Measurements from ENCODE around the gene NHSL1. TPM values are rescaled to one million over a fixed set of nuclear protein-coding genes. Genes with fewer than 3 reads are reported as not detected.

NHSL1 gene
- polyA plus RNA-seq, 3 donors, result 0.06 to 2.8 (median 0.51) TPM

DNA sequence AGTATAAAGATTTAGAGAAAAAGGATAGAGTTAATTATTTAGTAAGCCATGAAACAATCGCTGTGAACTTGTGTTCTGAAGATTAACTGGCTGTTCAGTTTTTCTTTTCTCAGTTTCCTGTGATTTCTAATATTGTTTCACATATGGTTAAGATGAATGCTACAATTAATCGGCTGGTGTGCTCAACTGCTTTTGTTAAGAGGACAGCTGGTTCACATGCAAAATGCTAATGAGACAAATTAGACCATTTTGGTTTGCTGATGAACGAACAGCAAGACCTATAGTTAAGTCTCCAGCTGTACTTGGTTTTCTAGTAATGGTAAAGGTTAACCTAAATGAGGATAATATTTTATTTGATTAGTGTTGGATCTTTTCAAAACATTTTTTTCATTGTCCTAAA is 10.8 kb upstream of the NHSL1 start:
- no peaks in the 10 kb centered on the region for H3K79me2 ChIP-seq (ENCODE audit: insufficient read depth, low read length)
- H3K27ac Mint-ChIP-seq, result no peak overlapping the region
- TF ChIP-seq CTCF (IDR thresholded peaks at IDR 0.05), result no peak
- DNase-seq, result no peak
- no peaks in the 10 kb centered on the region for H3K36me3 Mint-ChIP-seq
- no peak overlapping the region for H2AFZ ChIP-seq (ENCODE audit: insufficient read depth, low read depth, low read length, poor library complexity, severe bottlenecking)
- H3K4me1 ChIP-seq (ENCODE audit: control insufficient read depth in 1 of 2, insufficient read depth in 2 of 2, low read length in 2 of 2), result peaks cover 0 to 5% of the 10 kb centered on the region in 2 donors
- H3K4me3 Mint-ChIP-seq, result no peak overlapping the region
- H3K27me3 Mint-ChIP-seq (ENCODE audit: low read depth in 3 of 3), result peaks cover 0 to 3% (median 1%) of the 10 kb centered on the region in 3 donors
- no peaks in the 10 kb centered on the region for H3K9me3 Mint-ChIP-seq
- no peaks in the 10 kb centered on the region for H3K36me3 ChIP-seq (replicated peaks in 1 of 2; ENCODE audit: control insufficient read depth in 1 of 2, insufficient read depth in 2 of 2, low read length in 2 of 2)
- H3K4me1 Mint-ChIP-seq, result peaks cover 6% of the 10 kb centered on the region
- H4K20me1 ChIP-seq (ENCODE audit: insufficient read depth, low read length), result no peaks in the 10 kb centered on the region
- H3K27me3 ChIP-seq (ENCODE audit: control insufficient read depth in 2 of 2, insufficient read depth in 2 of 2, low read length in 2 of 2), result no peaks in the 10 kb centered on the region
- no peak overlapping the region for H3K4me2 ChIP-seq (replicated peaks; ENCODE audit: extremely low read depth, low read length, poor library complexity, severe bottlenecking)
- no peak overlapping the region for H3K27ac ChIP-seq (ENCODE audit: low read depth in 1 of 2, low read length in 2 of 2)
- no peak overlapping the region for H3K4me3 ChIP-seq (replicated peaks in 1 of 3; ENCODE audit: low read depth in 2 of 3, low read length in 3 of 3)
- intact Hi-C loops (cut with micrococcal nuclease), result no loop called here
- no peak overlapping the region for H3K9ac ChIP-seq (ENCODE audit: insufficient read depth, low read length, poor library complexity, severe bottlenecking)
- no CpG with 5 or more reads among the region's 3 CpGs for WGBS (ENCODE audit: insufficient coverage)
- H3K9me3 ChIP-seq (replicated peaks in 1 of 2; ENCODE audit: control insufficient read depth in 1 of 2, insufficient read depth in 1 of 2, low read length in 2 of 2), result no peaks in the 10 kb centered on the region

GRCh38 chr6:138509371-138509770 is 10.1 kb upstream of the NHSL1 start:
- Mint-ChIP-seq H3K27me3 (ENCODE audit: low read depth in 3 of 3) (peaks cover 0 to 3% (median 1%) of the 10 kb centered on the region in 3 donors), H3K9me3 (no peaks in the 10 kb centered on the region), H3K4me3 (peak overlapping the region in 1 of 2 donors; percentile 33), H3K27ac (no peak overlapping the region), H3K36me3 (no peaks in the 10 kb centered on the region), H3K4me1 (peaks cover 13% of the 10 kb centered on the region)
- TF ChIP-seq CTCF (IDR thresholded peaks at IDR 0.05), result peak; percentile 70
- peak; percentile 30 to 58 (median 52) for DNase-seq
- Histone ChIP-seq H3K9ac (ENCODE audit: insufficient read depth, low read length, poor library complexity, severe bottlenecking) (no peak overlapping the region), H3K79me2 (ENCODE audit: insufficient read depth, low read length) (no peaks in the 10 kb centered on the region), H3K4me2 (replicated peaks; ENCODE audit: extremely low read depth, low read length, poor library complexity, severe bottlenecking) (no peak overlapping the region), H3K27ac (ENCODE audit: low read depth in 1 of 2, low read length in 2 of 2) (no peak overlapping the region), H3K4me3 (replicated peaks in 1 of 3; ENCODE audit: low read depth in 2 of 3, low read length in 3 of 3) (no peak overlapping the region), H3K9me3 (replicated peaks in 1 of 2; ENCODE audit: control insufficient read depth in 1 of 2, insufficient read depth in 1 of 2, low read length in 2 of 2) (no peaks in the 10 kb centered on the region), H3K4me1 (ENCODE audit: control insufficient read depth in 1 of 2, insufficient read depth in 2 of 2, low read length in 2 of 2) (peaks cover 4 to 8% of the 10 kb centered on the region in 2 donors), H4K20me1 (ENCODE audit: insufficient read depth, low read length) (no peaks in the 10 kb centered on the region), H2AFZ (ENCODE audit: insufficient read depth, low read depth, low read length, poor library complexity, severe bottlenecking) (no peak overlapping the region), H3K27me3 (ENCODE audit: control insufficient read depth in 2 of 2, insufficient read depth in 2 of 2, low read length in 2 of 2) (no peaks in the 10 kb centered on the region), H3K36me3 (replicated peaks in 1 of 2; ENCODE audit: control insufficient read depth in 1 of 2, insufficient read depth in 2 of 2, low read length in 2 of 2) (no peaks in the 10 kb centered on the region)
- WGBS (ENCODE audit: insufficient coverage), result 7% methylated on average over 2 of the region's 6 CpGs
- intact Hi-C loops (cut with micrococcal nuclease), result loop anchor here in 1 of 2 donors (10.0 kb wide), 1 partner anchor 55 kb away; no protein-coding TSS in a partner anchor
